GM19324 (cell line): ENCODE data around the gene S100A1.

Source experiments
- ATAC-seq: cut with Tn5 transposase; IDR thresholded peaks from one replicate; pipeline ENCODE4 v1.9.1; 2021; ENCODE audit warnings: mild to moderate bottlenecking, moderate library complexity; ENCODE audit not compliant: unreplicated experiment, low FRiP score

Gene S100A1

GRCh38 chr1:153609585-153609907, 18.7 kb upstream of the S100A1 start:
- ATAC-seq = no peak

GRCh38 chr1:153610334-153610733, 17.9 kb upstream of the S100A1 start:
- no peak for ATAC-seq

GRCh38 chr1:153610811-153611301, 17.4 kb upstream of the S100A1 start:
- ATAC-seq = no peak

- ATAC-seq = no peak
Measured at GRCh38 chr1:153611356-153611755, 16.9 kb upstream of the S100A1 start.

GRCh38 chr1:153612111-153612754, 16.0 kb upstream of the S100A1 start:
- ATAC-seq = no peak

GRCh38 chr1:153612755-153613331, 15.4 kb upstream of the S100A1 start, which contains the start of gene S100A16:
Gene S100A16 (minus strand): TSS chr1:153613137. CDS start chr1:153608151, 4,986 bp downstream.
- no peak for ATAC-seq

GRCh38 chr1:153613406-153613805, 14.8 kb upstream of the S100A1 start:
- no peak for ATAC-seq

GRCh38 chr1:153614189-153614900, 13.9 kb upstream of the S100A1 start:
- no peak for ATAC-seq

GRCh38 chr1:153614906-153615305, 13.3 kb upstream of the S100A1 start:
- ATAC-seq = no peak

- no peak for ATAC-seq
Measured at GRCh38 chr1:153615406-153615805, 12.8 kb upstream of the S100A1 start.

- ATAC-seq = no peak
Measured at GRCh38 chr1:153616144-153616916, 11.9 kb upstream of the S100A1 start, which contains the start of gene S100A14. Gene S100A14 (minus strand): TSS chr1:153616325. CDS start chr1:153615858, 467 bp downstream.

- ATAC-seq = no peak
Measured at GRCh38 chr1:153616917-153617311, 11.3 kb upstream of the S100A1 start.

GRCh38 chr1:153617663-153618062, 10.6 kb upstream of the S100A1 start:
- peak; percentile 68 for ATAC-seq

- ATAC-seq = no peak
Measured at GRCh38 chr1:153619171-153619570, 9.1 kb upstream of the S100A1 start.

- ATAC-seq = no peak
Measured at GRCh38 chr1:153623101-153623500, 5.1 kb upstream of the S100A1 start.

GRCh38 chr1:153624965-153625611, 3.1 kb upstream of the S100A1 start:
- no peak for ATAC-seq

GRCh38 chr1:153626477-153626903, 1.7 kb upstream of the S100A1 start:
- ATAC-seq = no peak

- ATAC-seq = no peak
Measured at GRCh38 chr1:153626904-153627714, 1.1 kb upstream of the S100A1 start, which contains the start of gene S100A13. Gene S100A13 (minus strand): TSS chr1:153627505. CDS start chr1:153626472, 1,033 bp downstream.

- ATAC-seq = no peak
Measured at GRCh38 chr1:153628638-153629342, 556 bp downstream of the S100A1 start.
